ENCODE results near the gene ASTN2.

The ASTN2 gene

GRCh38 chr9:116975126-116975525 lies 439.7 kb downstream of the ASTN2 start:
- Histone ChIP-seq H3F3A (ENCODE audit: insufficient read depth, low read length) (no peaks in the 10 kb centered on the region), H3K27ac (ENCODE audit: low read depth, low read length, poor library complexity, severe bottlenecking) (no peak overlapping the region), H3K4me3 (ENCODE audit: low read depth, low read length, poor library complexity, severe bottlenecking) (no peak overlapping the region), H3K4me1 (ENCODE audit: insufficient read depth, low read length, severe bottlenecking) (no peaks in the 10 kb centered on the region), H3K9me2 (ENCODE audit: low read depth, low read length) (no peaks in the 10 kb centered on the region), H3K9ac (ENCODE audit: low read length) (no peak overlapping the region), H3K9me3 (ENCODE audit: low read length) (no peaks in the 10 kb centered on the region), H4K20me1 (ENCODE audit: insufficient read depth, low read length) (no peaks in the 10 kb centered on the region), H3K4me2 (ENCODE audit: low read length) (no peak overlapping the region), H2AFZ (ENCODE audit: low read length) (no peak overlapping the region), H3K27me3 (ENCODE audit: insufficient read depth, low read length) (no peaks in the 10 kb centered on the region), H3K36me3 (ENCODE audit: insufficient read depth, low read length) (no peaks in the 10 kb centered on the region), H3K79me2 (ENCODE audit: insufficient read depth, low read length) (no peaks in the 10 kb centered on the region)
- TF ChIP-seq CTCF (IDR thresholded peaks at IDR 0.05; ENCODE audit: low read length) (no peak), EZH2 (IDR thresholded peaks at IDR 0.05; ENCODE audit: borderline replicate concordance, low read length) (no peak)

DNA sequence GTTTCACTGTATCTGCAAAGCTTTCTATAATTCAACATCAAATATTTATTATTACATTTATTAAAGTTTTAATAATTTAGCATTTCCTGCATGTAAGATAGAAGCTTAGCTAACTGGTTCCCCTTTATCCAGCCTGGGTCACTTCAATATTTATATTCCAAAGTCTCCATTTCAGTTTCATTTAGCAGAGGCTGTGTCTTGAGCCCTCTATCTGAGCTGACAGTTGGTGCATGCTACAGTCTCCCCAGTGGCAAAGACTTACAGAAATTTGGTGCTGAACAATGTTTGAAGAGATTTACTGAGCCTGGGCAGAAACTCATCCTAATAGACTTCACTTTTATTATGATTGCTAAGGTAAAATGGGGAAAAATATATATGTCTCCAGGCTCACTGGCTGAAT lies 448.7 kb downstream of the ASTN2 start:
- no peak overlapping the region for H3K4me2 ChIP-seq (ENCODE audit: low read length)
- H3K27me3 ChIP-seq (ENCODE audit: insufficient read depth, low read length) = no peaks in the 10 kb centered on the region
- H3K9me3 ChIP-seq (ENCODE audit: low read length) = no peaks in the 10 kb centered on the region
- H3F3A ChIP-seq (ENCODE audit: insufficient read depth, low read length) = no peaks in the 10 kb centered on the region
- H2AFZ ChIP-seq (ENCODE audit: low read length) = no peak overlapping the region
- H3K36me3 ChIP-seq (ENCODE audit: insufficient read depth, low read length) = no peaks in the 10 kb centered on the region
- no peaks in the 10 kb centered on the region for H3K79me2 ChIP-seq (ENCODE audit: insufficient read depth, low read length)
- no peak overlapping the region for H3K27ac ChIP-seq (ENCODE audit: low read depth, low read length, poor library complexity, severe bottlenecking)
- H4K20me1 ChIP-seq (ENCODE audit: insufficient read depth, low read length) = no peaks in the 10 kb centered on the region
- H3K4me1 ChIP-seq (ENCODE audit: insufficient read depth, low read length, severe bottlenecking) = no peaks in the 10 kb centered on the region
- H3K4me3 ChIP-seq (ENCODE audit: low read depth, low read length, poor library complexity, severe bottlenecking) = no peak overlapping the region
- TF ChIP-seq CTCF (IDR thresholded peaks at IDR 0.05; ENCODE audit: low read length) (no peak), EZH2 (IDR thresholded peaks at IDR 0.05; ENCODE audit: borderline replicate concordance, low read length) (no peak)
- no peaks in the 10 kb centered on the region for H3K9me2 ChIP-seq (ENCODE audit: low read depth, low read length)
- no peak overlapping the region for H3K9ac ChIP-seq (ENCODE audit: low read length)

GRCh38 chr9:116964258-116964657 lies 450.6 kb downstream of the ASTN2 start:
- Histone ChIP-seq H3K27ac (ENCODE audit: low read depth, low read length, poor library complexity, severe bottlenecking) (no peak overlapping the region), H3K4me3 (ENCODE audit: low read depth, low read length, poor library complexity, severe bottlenecking) (no peak overlapping the region), H3K4me1 (ENCODE audit: insufficient read depth, low read length, severe bottlenecking) (no peaks in the 10 kb centered on the region), H3K36me3 (ENCODE audit: insufficient read depth, low read length) (no peaks in the 10 kb centered on the region), H3K79me2 (ENCODE audit: insufficient read depth, low read length) (no peaks in the 10 kb centered on the region), H3K4me2 (ENCODE audit: low read length) (no peak overlapping the region), H3F3A (ENCODE audit: insufficient read depth, low read length) (no peaks in the 10 kb centered on the region), H3K9ac (ENCODE audit: low read length) (no peak overlapping the region), H3K27me3 (ENCODE audit: insufficient read depth, low read length) (no peaks in the 10 kb centered on the region), H4K20me1 (ENCODE audit: insufficient read depth, low read length) (no peaks in the 10 kb centered on the region), H2AFZ (ENCODE audit: low read length) (no peak overlapping the region), H3K9me3 (ENCODE audit: low read length) (no peaks in the 10 kb centered on the region), H3K9me2 (ENCODE audit: low read depth, low read length) (no peaks in the 10 kb centered on the region)
- no peak for TF ChIP-seq CTCF (IDR thresholded peaks at IDR 0.05; ENCODE audit: low read length)
- no peak for TF ChIP-seq EZH2 (IDR thresholded peaks at IDR 0.05; ENCODE audit: borderline replicate concordance, low read length)

All from OCI-LY1 (cell line).